H9 (cell line): ENCODE results near the gene MXRA7. TPM values are rescaled to one million over a fixed set of nuclear protein-coding genes. Genes with fewer than 3 reads are reported as not detected.

Source experiments
- DNase-seq: peaks from one replicate; pipeline ENCODE4 v3.0.0-alpha.2; 2017
- H2AFZ ChIP-seq: one replicate; pipeline ENCODE4 v1.6.1; 2013; ENCODE audit warnings: mild to moderate bottlenecking, low read length, control low read depth, moderate library complexity
- H2AK5ac ChIP-seq: 2 replicates; pipeline ENCODE4 v1.6.1; 2013; ENCODE audit warnings: low read length, control low read depth, mixed read lengths; ENCODE audit not compliant: insufficient read length
- H2BK120ac ChIP-seq: one replicate; pipeline ENCODE4 v1.6.1; 2013; ENCODE audit warnings: low read depth, mild to moderate bottlenecking, low read length, control low read depth, inconsistent platforms; ENCODE audit not compliant: poor library complexity, severe bottlenecking
- H2BK12ac ChIP-seq: 2 replicates; pipeline ENCODE4 v1.6.1; 2013; ENCODE audit warnings: low read length, control low read depth, mixed read lengths, low read depth; ENCODE audit not compliant: insufficient read length
- H2BK15ac ChIP-seq: 2 replicates; pipeline ENCODE4 v1.6.1; 2013; ENCODE audit warnings: low read depth, low read length, control low read depth
- H2BK20ac ChIP-seq: one replicate; pipeline ENCODE4 v1.6.1; 2013; ENCODE audit warnings: low read depth, mild to moderate bottlenecking, low read length, control low read depth, inconsistent platforms; ENCODE audit not compliant: poor library complexity, severe bottlenecking
- H2BK5ac ChIP-seq: 2 replicates; pipeline ENCODE4 v1.6.1; 2013; ENCODE audit warnings: low read length, control low read depth, mixed read lengths; ENCODE audit not compliant: insufficient read length
- H3K14ac ChIP-seq: 2 replicates; pipeline ENCODE4 v1.6.1; 2013; ENCODE audit warnings: low read length, control low read depth; ENCODE audit not compliant: insufficient read depth
- H3K18ac ChIP-seq: 2 replicates; pipeline ENCODE4 v1.6.1; 2013; ENCODE audit warnings: low read depth, mild to moderate bottlenecking, mixed read lengths, low read length, control low read depth; ENCODE audit not compliant: insufficient read length
- H3K23ac ChIP-seq: 2 replicates; pipeline ENCODE4 v1.6.1; 2013; ENCODE audit warnings: low read length, control low read depth, mixed read lengths, low read depth; ENCODE audit not compliant: insufficient read length
- H3K23me2 ChIP-seq: 2 replicates; pipeline ENCODE4 v1.6.1; 2013; ENCODE audit warnings: low read depth, mild to moderate bottlenecking, mixed read lengths, low read length, control low read depth; ENCODE audit not compliant: insufficient read length, poor library complexity, severe bottlenecking
- H3K27ac ChIP-seq: 2 replicates; pipeline ENCODE4 v1.5.1; 2013; ENCODE audit warnings: low read length, control low read depth, mixed read lengths, low read depth; ENCODE audit not compliant: insufficient read length
- H3K27me3 ChIP-seq: 2 replicates; pipeline ENCODE4 v1.6.1; 2013; ENCODE audit warnings: low read length, control low read depth, inconsistent platforms; ENCODE audit not compliant: insufficient read depth
- H3K4ac ChIP-seq: 2 replicates; pipeline ENCODE4 v1.6.1; 2013; ENCODE audit warnings: low read depth, mild to moderate bottlenecking, control low read depth, inconsistent platforms, low read length, moderate library complexity
- H3K4me1 ChIP-seq: 2 replicates; pipeline ENCODE4 v1.6.1; 2013; ENCODE audit warnings: low read length, control low read depth, inconsistent platforms; ENCODE audit not compliant: insufficient read depth
- H3K4me2 ChIP-seq: 2 replicates; pipeline ENCODE4 v1.6.1; 2013; ENCODE audit warnings: low read length, control low read depth, mixed read lengths; ENCODE audit not compliant: insufficient read length, insufficient read depth
- H3K56ac ChIP-seq: 2 replicates; pipeline ENCODE4 v1.6.1; 2013; ENCODE audit warnings: low read depth, mild to moderate bottlenecking, mixed read lengths, low read length, control low read depth; ENCODE audit not compliant: insufficient read length
- H3K79me1 ChIP-seq: 2 replicates; pipeline ENCODE4 v1.6.1; 2013; ENCODE audit warnings: low read depth, mild to moderate bottlenecking, moderate library complexity, low read length, control low read depth, inconsistent platforms; ENCODE audit not compliant: insufficient read depth, poor library complexity, severe bottlenecking
- H3K79me2 ChIP-seq: 2 replicates; pipeline ENCODE4 v1.6.1; 2013; ENCODE audit warnings: low read length, control low read depth, inconsistent platforms; ENCODE audit not compliant: insufficient read depth
- H3K9ac ChIP-seq: 2 replicates; pipeline ENCODE4 v1.6.1; 2013; ENCODE audit warnings: low read length, control low read depth, mixed read lengths; ENCODE audit not compliant: insufficient read length; ENCODE audit errors: extremely low read depth
- H3K9me3 ChIP-seq: one replicate; pipeline ENCODE4 v1.6.1; 2013; ENCODE audit warnings: low read depth, low read length, inconsistent platforms; ENCODE audit not compliant: control insufficient read depth
- H3T11ph ChIP-seq: one replicate; pipeline ENCODE4 v1.6.1; 2013; ENCODE audit warnings: mild to moderate bottlenecking, low read length, control low read depth, inconsistent platforms
- H4K20me1 ChIP-seq: one replicate; pipeline ENCODE4 v1.6.1; 2013; ENCODE audit not compliant: control insufficient read depth, insufficient read length, insufficient read depth
- H4K5ac ChIP-seq: 2 replicates; pipeline ENCODE4 v1.6.1; 2013; ENCODE audit warnings: low read depth, mild to moderate bottlenecking, mixed read lengths, low read length, control low read depth; ENCODE audit not compliant: insufficient read length
- H4K8ac ChIP-seq: replicated peaks from 2 replicates; pipeline ENCODE4 v1.6.1; 2013; ENCODE audit warnings: low read length, control low read depth, mixed read lengths, low read depth; ENCODE audit not compliant: insufficient read length
- H4K91ac ChIP-seq: 2 replicates; pipeline ENCODE4 v1.6.1; 2013; ENCODE audit warnings: low read depth, mild to moderate bottlenecking, moderate library complexity, mixed read lengths, low read length, control low read depth; ENCODE audit not compliant: insufficient read length
- H3K27ac Mint-ChIP-seq, 3 experiments: 2 replicates in 2 of 3; 3 replicates in 1 of 3; pipeline ENCODE4 v1.8.0; 2020 to 2021; ENCODE audit warnings: mixed read lengths in 3 of 3, mild to moderate bottlenecking in 1 of 3, moderate library complexity in 1 of 3
- H3K27me3 Mint-ChIP-seq: 2 replicates; pipeline ENCODE4 v1.8.0; 2021; ENCODE audit warnings: low read depth, mild to moderate bottlenecking, moderate library complexity, mixed read lengths
- H3K36me3 Mint-ChIP-seq, 3 experiments: 2 replicates in 2 of 3; 3 replicates in 1 of 3; pipeline ENCODE4 v1.8.0; 2020 to 2021; ENCODE audit warnings: low read depth in 3 of 3, mixed read lengths in 3 of 3; ENCODE audit not compliant: insufficient read depth in 1 of 3
- H3K4me1 Mint-ChIP-seq, 2 experiments: 2 replicates each; pipeline ENCODE4 v1.8.0; 2020; ENCODE audit warnings: mixed read lengths in 2 of 2
- H3K4me3 Mint-ChIP-seq, 2 experiments: 2 replicates in 1 of 2; 3 replicates in 1 of 2; pipeline ENCODE4 v1.8.0; 2020 to 2021; ENCODE audit warnings: mild to moderate bottlenecking in 2 of 2, mixed read lengths in 2 of 2, moderate library complexity in 1 of 2
- H3K9me3 Mint-ChIP-seq, 2 experiments: 2 replicates in 1 of 2; 3 replicates in 1 of 2; pipeline ENCODE4 v1.8.0; 2020; ENCODE audit warnings: mild to moderate bottlenecking in 2 of 2, mixed read lengths in 2 of 2, moderate library complexity in 1 of 2
- CTCF ChIP-seq: fragments of 200-600 bp; sonication (generic); conservative IDR thresholded peaks from 3 replicates; pipeline ENCODE4 v1.8.0; 2021; ENCODE audit warnings: antibody characterized with exemption, mild to moderate bottlenecking
- WGBS: extraction: QIAGEN DNeasy Blood & Tissue Kit; methylation state at CpG from one replicate; pipeline ENCODE4 v1.1.7; 2013; ENCODE audit warnings: missing lambda C conversion rate, low lambda C conversion rate, mixed read lengths; ENCODE audit not compliant: insufficient read length; ENCODE audit errors: extremely low coverage; 5-methylcytosine and 5-hydroxymethylcytosine counted together
- total RNA-seq: library from RNA; stranded (reverse); gene quantifications from 2 replicates; pipeline ENCODE4 v1.2.1, GENCODE V29; 2021

Gene MXRA7
- total RNA-seq, 1 experiment from 2014 or later = 28.2 TPM

- DNase-seq = no peak
- Histone ChIP-seq H2AK5ac (no peak overlapping the region), H3K14ac (no peak overlapping the region), H4K8ac (no peak overlapping the region), H3K18ac (no peak overlapping the region), H3T11ph (no peak overlapping the region), H3K56ac (no peak overlapping the region), H4K5ac (no peak overlapping the region), H3K9me3 (no peaks in the 10 kb centered on the region), H3K79me2 (no peaks in the 10 kb centered on the region), H2BK12ac (no peak overlapping the region), H2BK20ac (no peak overlapping the region), H2AFZ (no peak overlapping the region), H3K23me2 (no peaks in the 10 kb centered on the region), H3K4me1 (peaks cover 2% of the 10 kb centered on the region; the same call in 1 of the 2 replicates), H3K79me1 (no peaks in the 10 kb centered on the region), H3K4ac (no peak overlapping the region), H4K20me1 (no peaks in the 10 kb centered on the region), H3K27ac (no peak overlapping the region), H4K91ac (no peak overlapping the region), H3K23ac (no peak overlapping the region), H2BK15ac (no peak overlapping the region), H3K4me2 (no peak overlapping the region), H2BK120ac (no peak overlapping the region), H3K9ac (no peak overlapping the region), H2BK5ac (no peak overlapping the region), H3K27me3 (no peaks in the 10 kb centered on the region)
- H3K4me3 Mint-ChIP-seq = no peak overlapping the region
- no peaks in the 10 kb centered on the region for H3K9me3 Mint-ChIP-seq
- no peak for TF ChIP-seq CTCF
- peaks cover 12 to 17% of the 10 kb centered on the region in 2 experiments for H3K4me1 Mint-ChIP-seq
- H3K36me3 Mint-ChIP-seq = no peaks in the 10 kb centered on the region
- WGBS = no CpG with 5 or more reads among the region's 8 CpGs
- peaks cover 2% of the 10 kb centered on the region for H3K27me3 Mint-ChIP-seq
- H3K27ac Mint-ChIP-seq = no peak overlapping the region
These were observed 65.8 kb downstream of the MXRA7 start for GRCh38 chr17:76644995-76645394.
